Loucy (cell line): ENCODE measurements around the gene USH1C.

ENCODE experiments used
- EZH2phosphoT487 ChIP-seq: fragments of 200-600 bp; IDR thresholded peaks from 2 replicates; pipeline ENCODE4 v1.6.1; 2018; ENCODE audit warnings: antibody characterized with exemption, mild to moderate bottlenecking, moderate library complexity, borderline replicate concordance
- TF ChIP-seq, protein P1 (sequence below): fragments of 200-600 bp; sonication (generic); conservative IDR thresholded peaks from 2 replicates; pipeline ENCODE4 v1.5.1; 2014; ENCODE audit warnings: mild to moderate bottlenecking, antibody characterized with exemption, low read length

DNA sequence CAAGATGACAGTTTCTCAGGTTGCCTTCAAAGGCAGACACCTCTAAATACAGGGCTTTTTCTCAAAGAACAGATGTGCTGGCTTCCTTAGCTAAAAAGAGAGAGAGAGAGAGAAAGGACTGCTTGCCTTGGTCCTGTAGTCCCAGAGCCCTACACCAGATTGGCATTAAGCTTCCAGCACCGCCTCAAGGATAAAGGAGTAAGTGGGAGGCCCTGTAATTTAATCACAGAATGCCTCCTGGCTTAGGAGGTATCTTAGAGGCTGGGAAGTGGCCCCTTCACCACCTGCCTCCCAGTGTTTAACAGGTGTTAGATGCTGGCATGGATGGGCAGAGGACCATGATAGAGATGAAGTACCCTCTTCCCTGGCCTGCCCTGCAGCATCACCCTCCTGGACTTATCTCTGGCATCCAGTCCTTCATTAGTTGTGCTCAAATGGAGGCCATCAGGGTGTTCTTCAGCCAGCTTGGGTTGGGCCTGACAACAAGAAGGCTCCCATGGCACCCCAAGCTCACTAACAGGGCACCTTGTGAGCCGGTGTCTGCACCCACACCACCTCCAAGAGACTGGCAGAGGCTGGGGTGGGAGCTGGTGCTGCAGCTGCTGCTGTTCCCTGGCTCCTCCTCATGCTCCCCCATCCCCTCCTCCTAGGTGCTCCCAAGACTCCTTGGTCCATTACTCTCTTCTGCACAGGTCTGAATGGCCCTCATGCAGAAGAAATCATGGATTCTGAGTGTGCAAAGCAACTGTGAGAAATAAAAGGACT, 100.1 kb downstream of the USH1C start:
- TF ChIP-seq, protein P1, sequence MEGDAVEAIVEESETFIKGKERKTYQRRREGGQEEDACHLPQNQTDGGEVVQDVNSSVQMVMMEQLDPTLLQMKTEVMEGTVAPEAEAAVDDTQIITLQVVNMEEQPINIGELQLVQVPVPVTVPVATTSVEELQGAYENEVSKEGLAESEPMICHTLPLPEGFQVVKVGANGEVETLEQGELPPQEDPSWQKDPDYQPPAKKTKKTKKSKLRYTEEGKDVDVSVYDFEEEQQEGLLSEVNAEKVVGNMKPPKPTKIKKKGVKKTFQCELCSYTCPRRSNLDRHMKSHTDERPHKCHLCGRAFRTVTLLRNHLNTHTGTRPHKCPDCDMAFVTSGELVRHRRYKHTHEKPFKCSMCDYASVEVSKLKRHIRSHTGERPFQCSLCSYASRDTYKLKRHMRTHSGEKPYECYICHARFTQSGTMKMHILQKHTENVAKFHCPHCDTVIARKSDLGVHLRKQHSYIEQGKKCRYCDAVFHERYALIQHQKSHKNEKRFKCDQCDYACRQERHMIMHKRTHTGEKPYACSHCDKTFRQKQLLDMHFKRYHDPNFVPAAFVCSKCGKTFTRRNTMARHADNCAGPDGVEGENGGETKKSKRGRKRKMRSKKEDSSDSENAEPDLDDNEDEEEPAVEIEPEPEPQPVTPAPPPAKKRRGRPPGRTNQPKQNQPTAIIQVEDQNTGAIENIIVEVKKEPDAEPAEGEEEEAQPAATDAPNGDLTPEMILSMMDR, result no peak
- no peak for TF ChIP-seq EZH2phosphoT487
